Activated T-helper 17 cell treated with anti-CD3 and anti-CD28 coated beads, Interleukin-2, amount 50 U/mL, for 72 hours (primary cell): ENCODE data around the gene NEURL4. TPM values are rescaled to one million over a fixed set of nuclear protein-coding genes. Genes with fewer than 3 reads are reported as not detected.

Source experiments
- ATAC-seq: fragments of 150-1000 bp; cut with Tn5 transposase; replicated peaks from 2 replicates; pipeline ENCODE4 v1.10.0; 2021; ENCODE audit warnings: mild to moderate bottlenecking, moderate library complexity
- H3K27ac Mint-ChIP-seq: one replicate; pipeline ENCODE4 v1.8.0; 2022; ENCODE audit warnings: mixed read lengths
- H3K27me3 Mint-ChIP-seq: one replicate; pipeline ENCODE4 v1.8.0; 2022; ENCODE audit warnings: mixed read lengths
- H3K36me3 Mint-ChIP-seq: one replicate; pipeline ENCODE4 v1.8.0; 2022; ENCODE audit warnings: low read depth, mild to moderate bottlenecking, mixed read lengths
- H3K4me1 Mint-ChIP-seq: one replicate; pipeline ENCODE4 v1.8.0; 2022; ENCODE audit warnings: mixed read lengths
- H3K4me3 Mint-ChIP-seq: one replicate; pipeline ENCODE4 v1.8.0; 2022; ENCODE audit warnings: mild to moderate bottlenecking, mixed read lengths
- H3K9me3 Mint-ChIP-seq: one replicate; pipeline ENCODE4 v1.8.0; 2022; ENCODE audit warnings: mixed read lengths
- total RNA-seq, 2 donors: library from RNA; stranded (reverse); gene quantifications; one replicate each; pipeline ENCODE4 v1.2.3, GENCODE V29; 2022

NEURL4 gene
- total RNA-seq, 2 donors from 2014 or later = 22.9 to 33.0 TPM

DNA sequence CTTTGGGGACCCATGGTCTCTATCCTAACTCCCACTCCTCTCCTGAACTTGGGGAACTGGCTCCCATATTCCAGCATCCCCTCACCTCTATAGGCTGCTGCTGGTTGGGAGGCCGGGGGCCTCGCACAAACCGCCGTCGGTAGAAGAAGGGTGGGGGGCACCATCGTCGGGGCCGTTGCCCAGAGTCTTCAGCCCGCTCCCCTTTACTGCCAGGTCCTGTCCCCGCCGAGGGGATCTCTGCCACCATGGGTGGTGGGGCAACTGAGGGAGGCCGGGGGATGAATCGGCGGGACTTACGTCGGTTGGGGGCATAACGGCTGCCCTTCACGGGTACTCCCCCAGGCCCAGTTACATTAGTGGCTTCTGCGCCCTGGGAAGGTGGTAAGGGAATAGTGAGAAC is 39.0 kb downstream of the NEURL4 start:
- H3K27me3 Mint-ChIP-seq = peaks cover 15% of the 10 kb centered on the region
- H3K36me3 Mint-ChIP-seq = no peaks in the 10 kb centered on the region
- H3K9me3 Mint-ChIP-seq = no peaks in the 10 kb centered on the region
- peaks cover 3% of the 10 kb centered on the region for H3K4me1 Mint-ChIP-seq
- ATAC-seq = no peak
- no peak overlapping the region for H3K27ac Mint-ChIP-seq
- H3K4me3 Mint-ChIP-seq = no peak overlapping the region

DNA sequence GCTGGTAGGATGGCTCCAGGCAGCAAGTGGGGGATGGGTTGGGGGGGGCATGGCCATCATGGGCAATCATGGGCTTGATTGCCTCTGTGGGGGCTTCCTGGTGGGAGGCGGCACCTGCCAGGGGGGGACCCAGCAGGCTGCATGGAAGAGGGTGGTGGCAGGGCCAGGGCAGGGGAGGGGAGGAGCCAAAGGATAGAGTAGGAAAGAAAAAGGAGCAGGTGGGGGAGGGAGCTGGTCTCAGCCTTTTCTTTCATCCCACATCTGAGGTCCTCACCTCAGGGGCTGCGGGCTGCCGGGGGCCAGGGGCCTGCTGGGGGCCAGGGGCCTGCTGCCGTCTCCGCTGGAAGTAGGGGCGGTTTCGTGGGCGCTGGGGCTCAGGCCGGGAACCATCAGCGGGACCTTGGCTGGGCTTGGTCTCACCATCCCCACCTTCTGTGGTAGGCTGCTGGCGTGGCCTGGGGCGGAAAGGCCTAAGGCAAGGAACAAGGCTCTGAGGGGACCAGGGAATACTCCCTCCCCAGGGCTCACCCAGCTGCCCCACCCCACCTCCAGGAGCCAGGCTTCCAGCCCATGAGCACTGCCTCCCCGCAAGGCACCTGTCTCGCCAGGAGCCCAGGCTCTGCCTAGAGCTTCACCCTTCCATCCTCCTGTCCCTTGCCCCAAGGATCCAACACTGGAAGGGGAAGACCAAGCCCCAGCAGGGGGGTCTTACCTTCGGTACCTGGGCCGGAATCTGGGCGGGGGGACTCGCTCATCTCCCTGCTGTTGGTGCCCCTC is 39.7 kb downstream of the NEURL4 start:
- Mint-ChIP-seq H3K36me3 (no peaks in the 10 kb centered on the region), H3K27ac (no peak overlapping the region), H3K27me3 (peaks cover 12% of the 10 kb centered on the region), H3K4me1 (no peaks in the 10 kb centered on the region), H3K4me3 (no peak overlapping the region), H3K9me3 (no peaks in the 10 kb centered on the region)
- ATAC-seq = no peak

DNA sequence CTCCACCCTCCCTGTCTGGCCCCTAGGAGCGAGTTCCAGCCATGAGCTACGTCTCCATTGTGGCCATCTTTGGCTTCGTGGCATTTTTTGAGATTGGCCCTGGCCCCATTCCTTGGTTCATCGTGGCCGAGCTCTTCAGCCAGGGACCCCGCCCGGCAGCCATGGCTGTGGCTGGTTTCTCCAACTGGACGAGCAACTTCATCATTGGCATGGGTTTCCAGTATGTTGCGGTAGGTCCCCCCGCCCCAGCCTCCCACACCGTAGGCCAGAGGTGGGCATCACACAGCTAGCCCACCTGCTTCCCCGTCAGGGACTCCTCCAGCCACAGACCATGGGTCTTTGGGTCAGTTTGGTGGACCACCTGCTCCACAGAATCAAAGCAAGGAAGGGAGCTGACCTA is 43.5 kb downstream of the NEURL4 start:
- Mint-ChIP-seq H3K27ac (no peak overlapping the region), H3K36me3 (no peaks in the 10 kb centered on the region), H3K27me3 (peaks cover 22% of the 10 kb centered on the region), H3K4me3 (no peak overlapping the region), H3K4me1 (no peaks in the 10 kb centered on the region), H3K9me3 (no peaks in the 10 kb centered on the region)
- no peak for ATAC-seq

DNA sequence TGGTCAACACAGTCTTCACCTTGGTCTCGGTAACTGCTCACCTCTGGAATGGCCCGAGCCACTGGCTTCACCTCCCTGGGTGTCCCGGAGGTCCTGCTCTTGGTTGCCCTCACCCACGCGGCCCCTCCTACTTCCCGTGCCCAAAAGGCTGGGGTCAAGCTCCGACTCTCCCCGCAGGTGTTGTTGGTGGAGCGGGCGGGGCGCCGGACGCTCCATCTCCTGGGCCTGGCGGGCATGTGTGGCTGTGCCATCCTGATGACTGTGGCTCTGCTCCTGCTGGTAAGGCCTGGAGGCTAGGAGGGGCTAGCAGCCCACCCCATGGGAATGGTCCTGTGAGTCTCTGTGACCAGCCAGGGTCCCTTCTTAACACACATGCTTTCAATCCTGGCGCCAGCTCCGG is 44.2 kb downstream of the NEURL4 start:
- Mint-ChIP-seq H3K4me3 (no peak overlapping the region), H3K27ac (no peak overlapping the region), H3K36me3 (no peaks in the 10 kb centered on the region), H3K27me3 (peaks cover 22% of the 10 kb centered on the region), H3K9me3 (no peaks in the 10 kb centered on the region), H3K4me1 (peaks cover 6% of the 10 kb centered on the region)
- ATAC-seq = no peak

DNA sequence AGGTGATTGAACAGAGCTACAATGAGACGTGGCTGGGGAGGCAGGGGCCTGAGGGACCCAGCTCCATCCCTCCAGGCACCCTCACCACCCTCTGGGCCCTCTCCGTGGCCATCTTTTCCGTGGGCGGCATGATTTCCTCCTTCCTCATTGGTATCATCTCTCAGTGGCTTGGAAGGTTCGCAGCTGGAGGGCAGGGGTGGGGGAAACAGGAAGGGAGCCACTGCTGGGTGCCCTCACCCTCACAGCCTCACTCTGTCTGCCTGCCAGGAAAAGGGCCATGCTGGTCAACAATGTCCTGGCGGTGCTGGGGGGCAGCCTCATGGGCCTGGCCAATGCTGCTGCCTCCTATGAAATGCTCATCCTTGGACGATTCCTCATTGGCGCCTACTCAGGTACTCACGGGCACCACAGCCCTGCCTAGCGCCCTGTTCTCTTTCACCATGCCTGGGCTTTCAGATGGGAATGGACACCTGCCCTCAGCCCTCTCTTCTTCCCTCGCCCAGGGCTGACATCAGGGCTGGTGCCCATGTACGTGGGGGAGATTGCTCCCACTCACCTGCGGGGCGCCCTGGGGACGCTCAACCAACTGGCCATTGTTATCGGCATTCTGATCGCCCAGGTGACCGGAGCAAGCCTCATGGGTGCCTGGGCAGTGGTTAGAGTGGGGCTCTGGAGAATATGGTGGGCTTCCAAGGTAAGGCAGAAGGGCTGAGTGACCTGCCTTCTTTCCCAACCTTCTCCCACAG is 45.5 kb downstream of the NEURL4 start:
- peak overlapping the region; percentile 27 for H3K4me3 Mint-ChIP-seq
- peaks cover 22% of the 10 kb centered on the region for H3K27me3 Mint-ChIP-seq
- H3K4me1 Mint-ChIP-seq = peaks cover 6% of the 10 kb centered on the region
- no peaks in the 10 kb centered on the region for H3K36me3 Mint-ChIP-seq
- no peak for ATAC-seq
- no peak overlapping the region for H3K27ac Mint-ChIP-seq
- no peaks in the 10 kb centered on the region for H3K9me3 Mint-ChIP-seq

DNA sequence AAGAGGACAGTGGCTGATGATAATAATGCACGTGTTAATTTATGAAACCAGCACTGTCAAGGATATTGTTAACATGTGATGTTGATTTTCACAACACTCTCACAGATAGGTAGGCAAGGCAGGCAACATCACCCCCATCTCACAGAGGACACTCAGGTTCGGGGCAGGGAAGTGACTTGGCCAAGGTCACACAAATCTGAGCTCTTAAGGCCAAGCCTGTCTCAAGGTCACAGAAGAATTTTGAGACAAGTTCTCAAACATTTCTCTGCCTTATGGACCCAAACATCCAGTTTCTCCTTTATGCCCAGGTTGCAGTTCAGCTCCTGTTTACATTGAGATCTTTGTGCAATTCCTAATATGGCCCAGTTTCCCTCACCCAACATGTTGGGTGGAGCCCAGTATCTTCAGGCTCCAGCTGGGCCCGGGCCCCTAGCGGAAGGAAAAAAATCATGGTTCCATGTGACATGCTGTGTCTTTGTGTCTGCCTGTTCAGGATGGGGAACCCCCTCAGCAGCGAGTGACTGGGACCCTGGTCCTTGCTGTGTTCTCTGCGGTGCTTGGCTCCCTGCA is 46.3 kb downstream of the NEURL4 start:
- Mint-ChIP-seq H3K27me3 (peaks cover 22% of the 10 kb centered on the region), H3K4me1 (peaks cover 6% of the 10 kb centered on the region), H3K4me3 (peak overlapping the region; percentile 32), H3K9me3 (no peaks in the 10 kb centered on the region), H3K27ac (no peak overlapping the region), H3K36me3 (no peaks in the 10 kb centered on the region)
- no peak for ATAC-seq

DNA sequence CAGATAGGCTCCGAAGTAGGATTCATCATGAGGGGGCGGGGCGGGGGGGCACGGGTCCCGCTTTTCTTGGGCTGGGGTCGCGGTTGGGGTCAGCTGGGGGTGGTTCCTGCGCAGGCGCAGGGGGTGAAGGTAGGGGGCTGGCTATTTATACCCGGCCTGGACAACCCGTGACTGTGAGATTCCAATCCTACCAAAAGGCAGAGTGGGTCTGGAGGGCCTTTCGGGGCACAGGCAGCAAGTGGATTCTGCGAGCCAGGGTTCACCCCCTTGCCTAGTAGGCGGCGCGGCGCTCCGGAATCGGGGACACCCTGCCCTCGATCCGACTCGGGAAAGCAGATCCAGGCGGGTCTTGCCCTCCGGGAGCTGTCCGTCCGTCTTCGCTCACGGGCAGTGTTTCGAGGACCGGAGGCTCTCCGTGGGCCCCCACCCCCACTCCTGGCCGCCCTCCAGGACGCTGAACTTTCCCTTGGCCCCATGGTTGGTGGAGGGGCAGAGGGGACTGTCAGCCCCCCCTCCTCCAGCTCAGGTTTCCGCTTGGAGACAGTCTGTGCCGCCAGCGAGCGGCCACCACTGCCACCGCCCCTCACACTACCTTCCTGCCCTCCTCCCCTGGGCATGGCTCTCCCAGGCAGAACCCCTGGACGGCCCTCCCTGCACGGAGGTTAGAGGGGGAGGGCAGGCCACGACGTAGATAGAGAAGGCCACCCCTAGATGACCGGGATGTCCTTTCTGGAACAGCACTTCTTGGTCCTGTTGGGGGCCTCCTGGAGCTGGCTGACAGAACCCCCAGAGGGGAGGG is 47.0 kb downstream of the NEURL4 start:
- Mint-ChIP-seq H3K4me3 (peak overlapping the region; percentile 75), H3K4me1 (peaks cover 6% of the 10 kb centered on the region), H3K36me3 (no peaks in the 10 kb centered on the region), H3K27me3 (peaks cover 22% of the 10 kb centered on the region), H3K9me3 (no peaks in the 10 kb centered on the region), H3K27ac (no peak overlapping the region)
- ATAC-seq = no peak

DNA sequence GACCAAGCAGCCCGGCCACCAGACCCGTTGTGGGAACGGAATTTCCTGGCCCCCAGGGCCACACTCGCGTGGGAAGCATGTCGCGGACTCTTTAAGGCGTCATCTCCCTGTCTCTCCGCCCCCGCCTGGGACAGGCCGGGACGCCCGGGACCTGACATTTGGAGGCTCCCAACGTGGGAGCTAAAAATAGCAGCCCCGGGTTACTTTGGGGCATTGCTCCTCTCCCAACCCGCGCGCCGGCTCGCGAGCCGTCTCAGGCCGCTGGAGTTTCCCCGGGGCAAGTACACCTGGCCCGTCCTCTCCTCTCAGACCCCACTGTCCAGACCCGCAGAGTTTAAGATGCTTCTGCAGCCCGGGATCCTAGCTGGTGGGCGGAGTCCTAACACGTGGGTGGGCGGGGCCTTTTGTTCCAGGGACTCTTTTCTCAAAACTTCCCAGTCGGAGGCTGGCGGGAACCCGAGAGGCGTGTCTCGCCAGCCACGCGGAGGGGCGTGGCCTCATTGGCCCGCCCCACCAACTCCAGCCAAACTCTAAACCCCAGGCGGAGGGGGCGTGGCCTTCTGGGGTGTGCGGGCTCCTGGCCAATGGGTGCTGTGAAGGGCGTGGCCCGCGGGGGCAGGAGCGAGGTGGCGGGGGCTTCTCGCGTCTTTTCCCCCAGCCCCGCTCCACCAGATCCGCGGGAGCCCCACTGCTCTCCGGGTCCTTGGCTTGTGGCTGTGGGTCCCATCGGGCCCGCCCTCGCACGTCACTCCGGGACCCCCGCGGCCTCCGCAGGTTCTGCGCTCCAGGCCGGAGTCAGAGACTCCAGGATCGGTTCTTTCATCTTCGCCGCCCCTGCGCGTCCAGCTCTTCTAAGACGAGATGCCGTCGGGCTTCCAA is 47.8 kb downstream of the NEURL4 start, which contains the start of gene SLC2A4:
TSS of gene SLC2A4 (plus strand) at position 645 of the 879 bp plus-strand sequence. CDS start at position 862, 217 bp downstream.
- H3K4me3 Mint-ChIP-seq = peak within 1 kb of the TSS; percentile 75
- H3K36me3 Mint-ChIP-seq = no peaks in the 10 kb centered on the region
- ATAC-seq = peak; percentile 91
- H3K27me3 Mint-ChIP-seq = peaks cover 20% of the 10 kb centered on the region
- H3K4me1 Mint-ChIP-seq = peaks cover 6% of the 10 kb centered on the region
- H3K27ac Mint-ChIP-seq = no peak within 1 kb of the TSS
- H3K9me3 Mint-ChIP-seq = no peaks in the 10 kb centered on the region

DNA sequence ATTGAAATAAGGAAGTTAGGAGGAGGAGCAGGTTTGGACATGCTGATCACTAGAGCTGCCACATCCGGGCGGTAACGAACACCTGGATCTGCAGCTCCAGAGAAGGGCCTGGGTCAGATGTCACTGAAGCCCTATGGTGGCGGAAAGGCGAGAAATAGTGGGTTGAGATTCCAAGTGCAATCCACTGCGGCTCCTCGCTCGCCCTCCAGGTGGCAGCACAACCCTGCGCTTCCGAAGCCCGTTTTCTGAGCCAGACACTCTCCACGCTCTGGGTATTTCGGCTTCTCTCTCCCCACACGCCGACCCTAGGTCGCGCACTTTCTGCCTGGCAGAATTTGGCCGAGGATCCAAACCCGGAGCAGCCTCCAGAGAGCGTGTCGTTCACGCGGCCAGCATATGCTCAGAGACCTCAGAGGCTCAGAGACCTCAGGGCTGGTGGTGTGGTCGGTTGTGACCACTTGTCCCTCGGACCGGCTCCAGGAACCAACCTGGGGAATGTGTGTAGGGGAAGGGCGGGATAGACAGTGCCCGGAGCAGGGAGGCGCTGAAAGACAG is 48.5 kb downstream of the NEURL4 start:
- H3K4me3 Mint-ChIP-seq = peak overlapping the region; percentile 75
- peaks cover 16% of the 10 kb centered on the region for H3K27me3 Mint-ChIP-seq
- H3K27ac Mint-ChIP-seq = no peak overlapping the region
- peaks cover 6% of the 10 kb centered on the region for H3K4me1 Mint-ChIP-seq
- H3K36me3 Mint-ChIP-seq = no peaks in the 10 kb centered on the region
- peak; percentile 79 for ATAC-seq
- H3K9me3 Mint-ChIP-seq = no peaks in the 10 kb centered on the region

DNA sequence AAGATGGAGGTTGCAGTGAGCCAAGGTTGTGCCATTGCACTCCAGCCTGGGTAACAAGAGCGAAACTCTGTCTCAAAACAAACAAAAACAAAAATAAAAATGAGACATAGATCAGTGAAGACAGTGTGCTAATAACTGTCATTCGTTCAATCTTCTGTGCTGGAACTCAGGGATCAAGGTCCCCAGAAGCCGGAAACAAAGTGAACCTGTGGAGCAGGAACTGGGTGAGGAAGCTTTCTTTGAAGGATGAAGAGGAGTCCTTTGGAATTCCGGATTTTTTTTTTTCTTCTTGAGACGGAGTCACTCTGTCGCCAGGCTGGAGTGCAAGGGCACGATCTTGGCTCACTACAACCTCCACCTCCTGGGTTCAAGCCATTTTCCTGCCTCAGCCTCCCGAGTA is 49.7 kb downstream of the NEURL4 start:
- Mint-ChIP-seq H3K27me3 (peaks cover 16% of the 10 kb centered on the region), H3K9me3 (no peaks in the 10 kb centered on the region), H3K4me1 (peaks cover 6% of the 10 kb centered on the region), H3K4me3 (no peak overlapping the region), H3K27ac (no peak overlapping the region), H3K36me3 (no peaks in the 10 kb centered on the region)
- ATAC-seq = no peak

DNA sequence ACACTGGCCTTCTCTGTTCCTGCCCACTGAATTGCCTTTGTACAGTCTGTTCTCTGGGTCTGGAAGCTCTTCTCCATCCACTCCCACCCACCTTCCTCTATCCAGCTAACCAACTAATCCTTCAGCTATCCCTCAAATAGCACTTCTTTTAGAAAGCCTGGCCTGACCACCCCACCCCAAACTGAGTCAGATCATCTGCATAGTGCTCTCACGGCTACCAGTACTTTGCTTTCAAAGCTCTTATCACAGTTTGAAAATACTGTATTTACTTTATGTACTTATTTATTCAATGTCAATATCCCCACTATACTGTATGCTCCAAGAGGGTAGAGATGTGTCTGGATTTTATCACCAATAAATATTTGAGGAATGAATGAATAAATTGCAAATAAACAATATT is 62.4 kb downstream of the NEURL4 start:
- Mint-ChIP-seq H3K36me3 (no peaks in the 10 kb centered on the region), H3K27ac (no peak overlapping the region), H3K9me3 (no peaks in the 10 kb centered on the region), H3K4me1 (peaks cover 10% of the 10 kb centered on the region), H3K27me3 (peaks cover 17% of the 10 kb centered on the region), H3K4me3 (no peak overlapping the region)
- ATAC-seq = no peak
